GM18867 (cell line): ENCODE results near the gene DDX5.
A peak's percentile ranks its signal among the peaks of the same experiment; 100 is the strongest.
"Not testable (repeated sequence)": the region's sequence is repeated elsewhere in the genome, so short reads cannot be mapped to it uniquely, and the experiment has no call there.

Source experiments
- ATAC-seq: cut with Tn5 transposase; IDR thresholded peaks from one replicate; pipeline ENCODE4 v1.9.1; 2021; ENCODE audit warnings: mild to moderate bottlenecking, moderate library complexity; ENCODE audit not compliant: unreplicated experiment

Gene DDX5

DNA sequence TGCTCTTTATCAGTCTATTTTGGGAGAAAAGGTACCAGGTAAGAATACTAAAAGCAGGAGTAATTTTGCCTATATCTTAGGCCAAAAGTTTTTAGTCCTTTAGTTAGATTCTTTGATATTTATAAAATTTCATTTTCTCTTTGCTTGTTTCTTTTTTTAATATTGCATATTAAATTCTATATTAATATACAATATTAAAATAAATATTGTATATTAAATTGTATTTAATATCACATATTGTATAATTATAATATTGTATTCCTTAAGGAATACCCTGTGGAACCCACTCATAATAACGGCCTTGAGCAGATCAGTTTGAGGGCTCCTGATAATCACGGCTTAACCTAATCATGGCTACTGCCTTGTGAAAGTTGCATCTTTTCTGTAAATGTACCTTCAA lies 2.6 kb upstream of the DDX5 start:
- no peak for ATAC-seq

- ATAC-seq: peak; percentile 22
Measured at GRCh38 chr17:64507413-64507782, 1.3 kb upstream of the DDX5 start.

- peak; percentile 59 for ATAC-seq
Measured at GRCh38 chr17:64506576-64507412, 705 bp upstream of the DDX5 start, which contains the start of gene CEP95. TSS of gene CEP95 (plus strand) at chr17:64506977. CDS start at chr17:64507098, 121 bp downstream.

DNA sequence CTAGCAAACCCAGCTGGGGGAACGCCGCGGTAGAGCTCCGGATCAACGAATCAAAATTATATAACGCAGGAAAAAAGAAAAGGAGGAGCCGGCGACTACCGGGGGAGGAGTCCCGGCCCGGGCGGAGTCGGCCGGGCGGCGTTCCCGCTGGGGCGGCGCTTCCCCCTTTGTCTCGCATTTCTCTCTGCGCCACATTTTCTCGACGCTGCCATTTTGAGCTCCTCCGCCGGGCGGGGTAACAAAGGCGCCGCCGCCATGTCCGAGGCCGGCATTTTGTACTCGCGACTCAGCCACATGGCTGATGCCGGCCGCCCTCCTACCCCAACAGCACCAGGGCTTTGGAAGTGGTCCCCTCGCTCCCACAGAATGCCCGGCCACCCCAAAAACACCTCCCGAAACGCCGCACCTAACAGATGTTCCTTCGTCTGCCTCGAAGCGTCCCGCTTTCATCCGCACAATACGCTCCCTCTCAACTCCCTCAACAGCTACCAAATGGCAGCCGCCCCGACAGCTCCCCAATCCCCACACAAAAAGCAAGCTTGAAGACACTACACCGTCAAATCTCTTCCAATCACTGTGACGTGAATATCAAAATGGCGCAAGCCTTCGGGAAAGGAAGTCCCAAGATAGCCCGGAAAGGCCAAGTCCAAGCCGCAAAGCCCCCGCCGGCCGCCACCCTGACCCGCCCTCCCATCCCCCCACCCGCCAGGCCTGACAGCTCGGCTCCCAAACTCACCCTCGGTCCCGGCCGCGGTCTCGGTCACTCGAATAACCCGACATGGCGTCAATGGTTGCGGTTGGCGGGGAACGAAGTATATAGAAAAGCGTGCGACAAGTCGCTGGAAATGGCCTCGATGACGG lies 519 bp downstream of the DDX5 start:
- ATAC-seq: no peak

GRCh38 chr17:64504769-64505339 lies 1.2 kb downstream of the DDX5 start:
- no peak for ATAC-seq

- ATAC-seq: no peak
Measured at GRCh38 chr17:64503821-64504768, 2.0 kb downstream of the DDX5 start.

GRCh38 chr17:64503341-64503740 lies 2.7 kb downstream of the DDX5 start:
- no peak for ATAC-seq

GRCh38 chr17:64502809-64503208 lies 3.3 kb downstream of the DDX5 start:
- no peak for ATAC-seq

DNA sequence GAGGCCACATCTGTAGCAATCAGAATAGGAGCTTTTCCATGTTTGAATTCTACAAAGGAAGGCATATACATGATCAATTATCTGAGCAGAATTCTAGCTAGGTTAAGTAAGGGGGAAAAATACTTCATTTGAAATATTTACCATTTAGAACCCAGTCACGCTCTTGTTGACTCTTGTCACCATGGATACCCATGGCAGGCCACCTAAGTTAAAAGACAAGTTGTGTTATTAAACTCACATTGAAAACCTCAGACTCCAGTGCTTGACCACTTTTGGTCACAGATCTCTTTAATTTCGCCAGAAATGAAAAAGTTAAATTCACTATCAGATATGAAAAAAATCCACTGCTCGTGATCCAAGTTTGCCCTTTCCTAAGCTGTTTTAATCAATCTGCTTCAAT lies 4.1 kb downstream of the DDX5 start:
- no peak for ATAC-seq

GRCh38 chr17:64500862-64501765 lies 5.0 kb downstream of the DDX5 start:
- ATAC-seq: no peak

- ATAC-seq: no peak
Measured at GRCh38 chr17:64500487-64500859, 5.6 kb downstream of the DDX5 start.

GRCh38 chr17:64499805-64500486 lies 6.1 kb downstream of the DDX5 start:
- ATAC-seq: no peak

GRCh38 chr17:64498308-64499203 lies 7.5 kb downstream of the DDX5 start:
- ATAC-seq: no peak

- ATAC-seq: no peak
Measured at GRCh38 chr17:64497565-64498035, 8.5 kb downstream of the DDX5 start.

- ATAC-seq: peak; percentile 85
Measured at GRCh38 chr17:64496786-64497564, 9.1 kb downstream of the DDX5 start, which contains the start of gene POLG2. TSS of gene POLG2 (minus strand) at chr17:64497054. CDS start at chr17:64496968, 86 bp downstream.

- no peak for ATAC-seq
Measured at GRCh38 chr17:64496348-64496785, 9.7 kb downstream of the DDX5 start.

DNA sequence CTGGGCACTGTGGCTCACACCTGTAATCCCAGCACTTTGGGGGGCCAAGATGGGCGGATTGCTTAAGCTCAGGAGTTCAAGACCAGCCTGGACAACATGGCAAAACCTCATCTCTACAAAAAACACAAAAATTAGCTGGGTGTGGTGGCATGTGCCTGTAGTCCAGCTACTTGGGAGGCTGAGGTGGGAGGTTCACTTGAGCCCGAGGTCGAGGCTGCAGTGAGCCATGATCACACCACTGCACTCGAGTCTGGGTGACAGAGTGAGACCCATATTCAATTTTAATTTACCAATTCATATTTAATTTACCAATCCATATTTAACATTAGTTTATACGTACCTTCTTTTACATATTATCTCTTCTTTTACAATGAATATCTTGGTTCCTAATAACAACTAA lies 10.8 kb downstream of the DDX5 start:
- not testable (repeated sequence) for ATAC-seq
